PFSK-1 (cell line): ENCODE results near the gene ECT2L.

Source experiments
- FOXP2 ChIP-seq: optimal IDR thresholded peaks from 2 replicates; pipeline ENCODE3; 2011; ENCODE audit warnings: borderline replicate concordance, control low read depth, inconsistent platforms; ENCODE audit not compliant: insufficient read depth; ENCODE audit errors: extremely low read length, extremely low read depth
- POLR2AphosphoS5 ChIP-seq: IDR thresholded peaks from 2 replicates; pipeline ENCODE4 v1.6.1; 2012; ENCODE audit warnings: low read depth, mild to moderate bottlenecking, control low read depth, low read length, moderate library complexity
- REST ChIP-seq, 2 experiments: IDR thresholded peaks; 2 replicates each; pipeline versions ENCODE4 v1.6.1 to v1.8.0; 2011 to 2012; ENCODE audit warnings: low read depth in 2 of 2, low read length in 2 of 2, control low read depth in 1 of 2, inconsistent platforms in 1 of 2, mild to moderate bottlenecking in 1 of 2, moderate library complexity in 1 of 2; ENCODE audit not compliant: insufficient read depth in 1 of 2
- SIN3A ChIP-seq: IDR thresholded peaks from 2 replicates; pipeline ENCODE4 v1.6.1; 2012; ENCODE audit warnings: mild to moderate bottlenecking, low read length, moderate library complexity, borderline replicate concordance; ENCODE audit not compliant: insufficient read depth
- TAF1 ChIP-seq: IDR thresholded peaks from 2 replicates; pipeline ENCODE4 v1.6.1; 2012; ENCODE audit warnings: low read length, control low read depth, borderline replicate concordance; ENCODE audit not compliant: insufficient read depth

The ECT2L gene

DNA sequence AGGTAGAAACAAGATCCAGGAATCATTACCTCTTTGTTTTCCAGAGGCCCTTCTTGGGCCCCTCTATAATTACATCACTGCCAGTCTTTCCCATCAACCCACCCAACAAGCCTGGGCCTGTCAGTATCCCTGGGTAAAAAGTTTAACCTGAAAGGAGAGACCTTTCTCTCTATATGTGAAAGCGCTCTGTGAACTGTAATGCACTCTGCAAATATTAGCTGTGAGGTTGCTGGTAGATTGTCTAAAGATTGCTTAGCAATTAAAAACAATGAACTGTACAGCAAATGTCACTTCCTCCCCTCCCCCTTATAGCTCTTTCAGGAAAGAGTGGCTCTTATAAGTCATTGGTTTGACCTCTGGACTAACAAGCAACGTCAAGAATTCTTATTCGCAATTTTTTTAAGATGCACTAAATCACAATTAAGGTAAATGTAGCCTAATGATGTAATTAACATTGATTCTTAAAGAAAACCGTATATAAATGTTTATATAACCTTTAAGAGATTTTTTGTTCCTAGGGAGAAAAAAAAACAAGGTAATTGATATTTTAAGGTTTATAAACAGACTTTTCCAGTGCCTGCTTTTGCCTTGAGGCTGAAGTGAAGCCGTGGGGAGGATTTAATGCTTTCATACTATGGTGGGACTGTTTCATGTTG is 18.4 kb downstream of the ECT2L start:
- TF ChIP-seq REST (IDR thresholded peaks at IDR 0.05; ENCODE audit: insufficient read depth in 1 of 2, low read depth in 2 of 2, low read length in 2 of 2), result no peak
- no peak for TF ChIP-seq TAF1
- no peak for TF ChIP-seq POLR2AphosphoS5
- TF ChIP-seq SIN3A, result no peak

DNA sequence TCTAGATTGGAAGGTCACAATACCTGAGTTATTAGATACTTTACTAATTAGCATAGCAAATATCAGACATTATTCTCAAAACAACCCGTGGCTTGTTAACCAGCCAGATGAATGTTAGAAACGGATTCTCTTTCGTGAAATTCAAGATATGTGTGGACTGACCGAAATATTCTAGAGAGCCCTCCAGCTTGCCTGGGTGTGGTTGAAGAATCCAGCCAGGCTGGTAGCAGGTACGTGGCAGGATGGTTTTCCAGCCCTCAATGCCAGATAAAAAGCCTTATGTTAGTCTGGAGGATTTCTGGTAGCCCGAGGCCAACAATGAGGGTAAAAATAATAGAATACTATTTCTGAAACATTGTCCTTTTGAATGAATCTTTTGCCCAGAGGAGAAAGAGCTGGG is 19.3 kb downstream of the ECT2L start:
- TF ChIP-seq TAF1 (no peak), SIN3A (no peak), REST (IDR thresholded peaks at IDR 0.05; ENCODE audit: insufficient read depth in 1 of 2, low read depth in 2 of 2, low read length in 2 of 2) (no peak)

DNA sequence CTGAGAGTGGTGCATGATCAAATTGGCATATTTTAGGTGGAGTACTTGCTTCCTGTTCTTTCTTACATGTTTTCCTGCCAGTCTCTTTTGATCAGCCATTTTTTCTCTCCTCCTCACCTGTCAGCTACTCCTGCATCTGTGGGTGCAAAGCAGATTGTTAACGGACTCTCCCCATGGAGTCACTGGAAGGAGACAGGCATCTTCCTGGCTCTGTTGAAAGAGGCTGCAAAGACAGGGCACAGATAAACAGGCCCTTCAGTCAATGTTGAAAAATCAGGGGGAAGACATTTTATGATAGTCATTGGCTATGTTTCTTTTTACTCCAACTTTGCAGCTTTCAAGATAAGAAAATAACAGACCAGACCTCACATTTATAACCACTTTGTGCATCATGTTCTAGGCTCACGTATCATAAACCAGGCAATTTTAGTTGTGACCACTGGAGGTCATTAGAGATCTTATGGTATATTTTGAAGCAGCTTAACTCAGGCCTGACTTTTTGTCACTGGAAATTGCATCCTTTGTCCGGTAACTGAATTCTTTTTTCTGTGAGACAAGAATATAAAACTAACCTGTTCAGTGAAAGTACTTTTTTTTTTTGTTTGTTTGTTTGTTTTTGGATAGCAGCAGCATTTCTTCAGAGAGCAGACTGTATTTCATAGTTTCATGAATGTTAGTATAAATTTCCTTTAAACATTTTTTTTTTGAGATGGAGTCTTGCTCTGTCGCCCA is 20.1 kb downstream of the ECT2L start:
- no peak for TF ChIP-seq FOXP2
- no peak for TF ChIP-seq TAF1
- TF ChIP-seq POLR2AphosphoS5, result no peak
- no peak for TF ChIP-seq REST (IDR thresholded peaks at IDR 0.05; ENCODE audit: insufficient read depth in 1 of 2, low read depth in 2 of 2, low read length in 2 of 2)
- TF ChIP-seq SIN3A, result no peak

GRCh38 chr6:138817799-138818198 is 21.9 kb downstream of the ECT2L start:
- no peak for TF ChIP-seq TAF1

DNA sequence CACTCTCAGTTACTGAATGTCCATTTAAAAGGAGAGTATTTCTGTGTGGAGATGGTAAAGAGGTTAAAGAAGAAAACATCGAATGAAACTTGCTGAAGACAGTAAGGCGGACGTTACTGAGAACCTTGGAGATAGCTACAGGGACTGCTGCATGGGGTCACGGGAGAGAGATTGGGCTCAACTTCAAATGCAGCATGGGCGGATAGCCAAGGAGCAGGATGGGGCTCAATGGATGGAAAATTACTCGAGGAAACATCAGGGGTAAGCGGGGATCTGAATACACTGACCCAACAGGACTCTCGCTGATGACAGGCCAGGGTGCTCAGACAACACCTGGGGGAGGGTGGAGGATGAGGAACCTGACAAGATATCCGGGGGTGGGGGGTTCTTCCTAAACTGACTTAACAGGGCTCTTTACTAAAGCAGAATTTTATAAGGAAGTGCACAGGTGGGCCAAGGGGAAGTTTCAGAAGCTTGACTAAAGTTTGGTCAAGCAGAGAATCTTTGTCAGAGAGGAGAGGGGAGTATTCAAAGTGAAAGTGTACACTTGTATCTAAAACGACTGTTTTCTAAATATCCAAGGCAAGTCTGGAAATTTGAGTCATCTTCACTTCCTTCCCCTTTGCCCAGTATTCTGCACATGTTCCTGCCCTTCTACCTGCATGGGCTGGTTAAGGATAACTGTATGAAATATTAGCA is 22.8 kb downstream of the ECT2L start:
- TF ChIP-seq FOXP2, result no peak
- no peak for TF ChIP-seq POLR2AphosphoS5
- TF ChIP-seq TAF1, result no peak
- no peak for TF ChIP-seq REST (IDR thresholded peaks at IDR 0.05; ENCODE audit: insufficient read depth in 1 of 2, low read depth in 2 of 2, low read length in 2 of 2)
- no peak for TF ChIP-seq SIN3A
